ENCODE measurements around the gene EXOC2. TPM values are rescaled to one million over a fixed set of nuclear protein-coding genes. Genes with fewer than 3 reads are reported as not detected.

EXOC2 gene
- total RNA-seq, 4 donors from 2014 or later, result 18.1 to 32.3 (median 21.6) TPM

GRCh38 chr6:558089-558488 lies 134.8 kb downstream of the EXOC2 start:
- ATAC-seq (ENCODE audit: low FRiP score) (no peak), DNase-seq (ENCODE audit: low spot score) (no peak)
- no peak for TF ChIP-seq CTCF (IDR thresholded peaks at IDR 0.05)

- DNase-seq (ENCODE audit: low spot score) (no peak), ATAC-seq (ENCODE audit: low FRiP score) (no peak)
- TF ChIP-seq CTCF (IDR thresholded peaks at IDR 0.05), result no peak
Observed at GRCh38 chr6:551829-552350, 141.0 kb downstream of the EXOC2 start.

- DNase-seq (ENCODE audit: low spot score), result no peak
- ATAC-seq (ENCODE audit: low FRiP score), result no peak
- no peak for TF ChIP-seq CTCF (IDR thresholded peaks at IDR 0.05)
Observed at GRCh38 chr6:551405-551804, 141.5 kb downstream of the EXOC2 start.

- TF ChIP-seq CTCF (IDR thresholded peaks at IDR 0.05), result no peak
- DNase-seq (ENCODE audit: low spot score) (no peak), ATAC-seq (ENCODE audit: low FRiP score) (no peak)
Observed at GRCh38 chr6:549906-550305, 143.0 kb downstream of the EXOC2 start.

GRCh38 chr6:548517-548916 lies 144.4 kb downstream of the EXOC2 start:
- no peak for TF ChIP-seq CTCF (IDR thresholded peaks at IDR 0.05)
- DNase-seq (ENCODE audit: low spot score) (no peak), ATAC-seq (ENCODE audit: low FRiP score) (no peak)

- no peak for DNase-seq (ENCODE audit: low spot score)
- no peak for ATAC-seq (ENCODE audit: low FRiP score)
- no peak for TF ChIP-seq CTCF (IDR thresholded peaks at IDR 0.05)
Observed at GRCh38 chr6:548091-548490, 144.8 kb downstream of the EXOC2 start.

- DNase-seq (ENCODE audit: low spot score), result no peak
Observed at GRCh38 chr6:540490-540889, 152.4 kb downstream of the EXOC2 start.

More at GRCh38 chr6:540490-540889, 152.4 kb downstream of the EXOC2 start:
- no peak for TF ChIP-seq CTCF (IDR thresholded peaks at IDR 0.05)
- ATAC-seq (ENCODE audit: low FRiP score), result no peak
